Stomach (tissue), 4 donors: ENCODE measurements around the gene NEDD9.

Experiments
- POLR2AphosphoS5 ChIP-seq, 3 donors: sonication (generic); formaldehyde crosslinking; IDR thresholded peaks; one replicate each; pipeline ENCODE4 v1.6.1; 2016; ENCODE audit warnings: antibody characterized with exemption in 3 of 3
- TF ChIP-seq, protein P1 (sequence below), 7 experiments: fragments of 450-650 bp in 4 of 7; fragments of 200-600 bp in 3 of 7; sonication (generic) in 3 of 7; IDR thresholded peaks; one replicate each; pipeline ENCODE4 v1.5.1; 2016 to 2019; ENCODE audit warnings: antibody characterized with exemption in 7 of 7, control low read depth in 2 of 7, mild to moderate bottlenecking in 1 of 7

DNA sequence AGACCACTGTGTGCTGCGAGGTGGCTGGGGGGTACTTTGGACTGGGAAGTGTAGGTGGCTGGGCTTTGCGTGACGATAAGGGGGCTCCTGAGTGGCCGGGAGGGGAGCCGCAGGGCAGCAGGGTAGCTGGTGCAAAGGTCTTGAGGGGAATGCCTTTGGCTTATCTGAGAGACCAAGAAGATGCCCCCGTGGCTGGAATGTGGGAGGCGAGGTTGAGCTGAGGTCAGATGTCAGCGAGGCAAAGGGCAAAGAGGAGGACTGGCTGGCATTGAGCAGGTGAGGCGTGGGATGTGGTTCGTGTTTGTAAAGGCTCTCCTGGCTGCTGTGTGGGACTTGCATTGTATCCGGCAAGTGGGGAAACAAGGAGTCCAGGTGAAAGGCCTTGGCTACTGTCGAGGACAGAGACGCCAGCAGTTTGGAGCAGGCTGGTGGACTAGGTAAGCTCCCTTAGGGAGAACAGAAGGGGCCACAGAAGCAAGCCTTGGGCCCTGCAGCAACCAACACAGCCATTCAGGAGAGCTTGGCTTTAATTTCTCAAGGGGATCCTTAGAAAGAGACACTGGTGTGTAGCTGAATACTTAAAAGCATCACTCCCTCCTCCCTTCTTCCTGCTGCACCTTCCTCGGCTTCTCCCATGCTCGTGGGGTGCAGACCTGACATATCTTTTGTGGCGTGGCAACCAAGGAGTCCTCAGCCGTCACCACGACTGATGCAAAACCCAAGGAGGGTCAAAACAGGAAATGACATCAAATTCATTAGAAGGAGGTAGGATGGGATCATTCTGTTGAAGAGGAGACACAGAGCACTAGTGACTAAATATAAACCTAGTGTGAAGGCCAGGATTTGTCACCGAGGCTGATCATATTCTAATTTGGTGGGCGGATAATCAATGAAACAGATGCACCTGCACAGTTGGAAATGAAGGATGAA lies 67.5 kb downstream of the NEDD9 start:
- TF ChIP-seq, protein P1, sequence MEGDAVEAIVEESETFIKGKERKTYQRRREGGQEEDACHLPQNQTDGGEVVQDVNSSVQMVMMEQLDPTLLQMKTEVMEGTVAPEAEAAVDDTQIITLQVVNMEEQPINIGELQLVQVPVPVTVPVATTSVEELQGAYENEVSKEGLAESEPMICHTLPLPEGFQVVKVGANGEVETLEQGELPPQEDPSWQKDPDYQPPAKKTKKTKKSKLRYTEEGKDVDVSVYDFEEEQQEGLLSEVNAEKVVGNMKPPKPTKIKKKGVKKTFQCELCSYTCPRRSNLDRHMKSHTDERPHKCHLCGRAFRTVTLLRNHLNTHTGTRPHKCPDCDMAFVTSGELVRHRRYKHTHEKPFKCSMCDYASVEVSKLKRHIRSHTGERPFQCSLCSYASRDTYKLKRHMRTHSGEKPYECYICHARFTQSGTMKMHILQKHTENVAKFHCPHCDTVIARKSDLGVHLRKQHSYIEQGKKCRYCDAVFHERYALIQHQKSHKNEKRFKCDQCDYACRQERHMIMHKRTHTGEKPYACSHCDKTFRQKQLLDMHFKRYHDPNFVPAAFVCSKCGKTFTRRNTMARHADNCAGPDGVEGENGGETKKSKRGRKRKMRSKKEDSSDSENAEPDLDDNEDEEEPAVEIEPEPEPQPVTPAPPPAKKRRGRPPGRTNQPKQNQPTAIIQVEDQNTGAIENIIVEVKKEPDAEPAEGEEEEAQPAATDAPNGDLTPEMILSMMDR (IDR thresholded peaks at IDR 0.05), result no peak
- no peak for TF ChIP-seq POLR2AphosphoS5 (IDR thresholded peaks at IDR 0.05)
